ENCODE measurements around the gene UBE2D3. TPM values are rescaled to one million over a fixed set of nuclear protein-coding genes. Genes with fewer than 3 reads are reported as not detected.
A peak's percentile ranks its signal among the peaks of the same experiment; 100 is the strongest.

UBE2D3 gene
- total RNA-seq, 1 experiment from 2014 or later = 191 TPM

GRCh38 chr4:102827674-102828496, 534 bp upstream of the UBE2D3 start:
- in situ Hi-C loops (cut with HindIII; ENCODE audit: low pct_unique_long_range_greater_than_20kb, low sequenced_read_pairs) = no loop called here

More at GRCh38 chr4:102827674-102828496, 534 bp upstream of the UBE2D3 start:
- Histone ChIP-seq H3K4me1 (ENCODE audit: control insufficient read depth, insufficient read depth, low read length) (peaks cover 19% of the 10 kb centered on the region), H3K9me3 (ENCODE audit: control insufficient read depth, insufficient read depth, low read depth, low read length) (no peaks in the 10 kb centered on the region), H3K4me3 (ENCODE audit: low read depth in 2 of 2, low read length in 2 of 2) (peak overlapping the region; percentile 89 to 96), H3K36me3 (ENCODE audit: control insufficient read depth, insufficient read depth, low read length) (peaks cover 23% of the 10 kb centered on the region), H3K27me3 (ENCODE audit: control insufficient read depth, insufficient read depth, low read length) (no peaks in the 10 kb centered on the region), H3K27ac (ENCODE audit: low read length) (peak overlapping the region; percentile 97)
- BruUV-seq (replicated peaks) = no TSS peak
- intact Hi-C loops (cut with micrococcal nuclease; ENCODE audit: unreplicated experiment) = no loop called here
- ChIA-PET POLR2A (interaction anchor here (0.6 to 2.4 kb wide), 6 partner anchors 10 to 207 kb away, joined by 3 to 23 read pairs (median 3); partner anchors contain the start of gene CISD2), CTCF (interaction anchor here (0.6 kb wide), 1 partner anchor 207 kb away, joined by 3 read pairs; no protein-coding TSS in a partner anchor)
- ATAC-seq (peak; percentile 89), DNase-seq (ENCODE audit: low read depth, low spot score) (peak; percentile 97)
- no peak for TF ChIP-seq SIN3A (IDR thresholded peaks at IDR 0.05; ENCODE audit: borderline replicate concordance, insufficient read depth, low read depth, low read length)
- TF ChIP-seq REST (IDR thresholded peaks at IDR 0.05; ENCODE audit: insufficient read depth in 1 of 2, low read depth in 2 of 2, low read length in 1 of 2) = peak in 1 of 2 experiments; percentile 37; a peak in 1 of 4 replicates
- peak; percentile 60; the same call in 1 of the 2 replicates for TF ChIP-seq POLR2AphosphoS5 (IDR thresholded peaks at IDR 0.05; ENCODE audit: low read depth, low read length)
- TF ChIP-seq CTCF (IDR thresholded peaks at IDR 0.05) = no peak
- no peak for TF ChIP-seq TCF7L2 (IDR thresholded peaks at IDR 0.05; ENCODE audit: low read depth, low read length)
